ENCODE measurements around the gene LMBRD2. TPM values are rescaled to one million over a fixed set of nuclear protein-coding genes. Genes with fewer than 3 reads are reported as not detected.
"Not testable (repeated sequence)": the region's sequence is repeated elsewhere in the genome, so short reads cannot be mapped to it uniquely, and the experiment has no call there.

Gene LMBRD2
- total RNA-seq, 1 experiment from 2014 or later = 8.8 TPM

DNA sequence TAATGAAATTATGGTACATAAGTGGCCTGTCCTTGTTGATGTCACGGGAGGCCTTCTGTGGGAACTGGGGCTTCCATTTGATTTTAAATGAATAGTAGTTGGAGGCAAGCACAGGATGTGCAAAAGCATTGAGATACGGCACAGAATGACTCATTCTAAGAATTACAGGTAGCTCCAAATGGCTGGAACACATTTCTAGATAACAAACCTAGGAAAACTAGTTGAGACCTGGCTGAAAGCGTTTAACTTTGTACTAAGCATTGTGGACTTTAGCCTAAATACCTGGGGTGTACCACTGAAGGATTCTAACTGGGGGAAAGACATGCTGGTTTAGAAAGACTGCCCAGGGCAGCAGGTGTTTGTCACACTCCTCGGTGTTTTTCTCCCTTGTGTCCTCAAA is 9.7 kb upstream of the LMBRD2 start:
- no peak for DNase-seq (ENCODE audit: low spot score)

DNA sequence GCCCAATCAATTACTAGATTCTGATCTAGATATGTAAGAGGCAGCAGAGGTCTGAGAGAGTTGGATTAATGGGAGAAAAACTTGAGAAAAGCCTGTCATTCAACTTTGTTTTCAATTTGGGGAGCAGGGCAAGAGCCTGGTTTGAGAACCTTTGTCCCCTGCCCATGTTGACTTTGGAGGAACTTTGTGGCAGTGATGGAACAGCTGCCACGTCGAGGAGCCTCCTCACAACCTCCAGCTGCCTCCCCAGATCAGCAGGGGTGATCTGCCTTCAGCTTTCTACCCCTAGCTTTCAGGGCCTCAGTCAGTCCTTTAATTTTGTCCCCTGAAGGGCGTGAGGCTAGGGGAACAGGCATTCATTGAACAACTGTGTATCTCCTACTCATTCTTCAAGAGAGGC is 8.9 kb upstream of the LMBRD2 start:
- no peak for DNase-seq (ENCODE audit: low spot score)

DNA sequence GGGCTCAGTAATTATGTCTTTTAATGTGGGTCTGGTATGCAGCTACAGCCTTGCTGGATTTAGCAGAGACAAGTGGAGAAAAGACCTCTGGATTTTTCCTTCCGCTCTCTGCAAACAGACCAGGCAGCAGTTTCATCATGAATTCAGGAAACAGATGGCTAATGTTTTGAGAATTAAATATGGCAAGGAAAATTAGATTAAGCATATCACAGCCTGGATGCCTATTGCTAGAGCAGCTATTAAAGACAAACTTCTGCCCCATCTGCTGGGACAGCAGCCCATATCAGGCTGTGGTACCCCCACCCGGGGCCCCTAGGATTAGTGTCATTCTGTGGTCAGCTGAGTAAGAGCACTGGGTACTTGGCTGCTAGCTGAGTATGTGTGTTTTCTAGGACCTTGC is 6.5 kb upstream of the LMBRD2 start:
- no peak for DNase-seq (ENCODE audit: low spot score)

DNA sequence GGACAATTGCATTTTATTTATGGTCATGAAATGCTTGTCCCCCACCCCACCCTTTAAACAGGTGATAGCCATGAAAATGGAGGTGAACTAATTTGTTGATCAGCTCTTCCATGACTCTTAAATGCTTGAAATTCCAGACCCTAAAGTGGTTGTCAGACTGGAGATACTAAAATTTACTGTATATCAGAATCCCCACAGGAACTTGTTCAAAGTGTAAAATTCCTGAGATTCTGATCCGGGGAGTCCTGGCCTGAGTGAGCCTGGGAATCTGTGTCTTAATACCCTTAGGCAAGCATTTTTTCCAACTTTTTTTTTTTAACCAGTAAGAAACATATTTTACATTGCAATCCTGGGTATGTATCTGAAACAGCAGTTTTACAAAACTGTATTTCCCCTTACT is 4.9 kb upstream of the LMBRD2 start:
- no peak for DNase-seq (ENCODE audit: low spot score)

DNA sequence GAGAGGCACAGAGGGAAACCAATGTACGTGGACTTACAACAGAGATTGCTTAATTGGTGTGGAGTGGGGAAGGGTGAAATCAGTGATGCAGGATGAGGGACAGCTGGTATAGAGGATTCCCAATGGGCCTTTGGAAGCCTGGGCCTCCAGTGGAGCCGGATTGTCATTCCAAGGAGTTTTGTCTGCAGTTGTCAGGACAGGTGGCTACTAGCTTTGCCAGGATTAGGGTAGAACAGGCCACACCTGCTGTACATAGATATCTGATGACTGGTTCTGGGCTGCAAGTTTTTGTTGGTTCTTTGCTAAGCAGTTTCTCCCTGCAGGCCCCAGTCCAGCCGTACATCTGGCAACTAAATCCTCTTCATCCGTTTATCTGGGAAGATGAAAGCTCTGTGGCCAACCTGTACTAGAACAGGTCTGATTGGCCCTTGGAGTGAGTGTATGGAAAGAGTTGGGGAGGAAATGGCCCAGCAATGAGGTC is 4.5 kb upstream of the LMBRD2 start:
- DNase-seq (ENCODE audit: low spot score) = no peak

DNA sequence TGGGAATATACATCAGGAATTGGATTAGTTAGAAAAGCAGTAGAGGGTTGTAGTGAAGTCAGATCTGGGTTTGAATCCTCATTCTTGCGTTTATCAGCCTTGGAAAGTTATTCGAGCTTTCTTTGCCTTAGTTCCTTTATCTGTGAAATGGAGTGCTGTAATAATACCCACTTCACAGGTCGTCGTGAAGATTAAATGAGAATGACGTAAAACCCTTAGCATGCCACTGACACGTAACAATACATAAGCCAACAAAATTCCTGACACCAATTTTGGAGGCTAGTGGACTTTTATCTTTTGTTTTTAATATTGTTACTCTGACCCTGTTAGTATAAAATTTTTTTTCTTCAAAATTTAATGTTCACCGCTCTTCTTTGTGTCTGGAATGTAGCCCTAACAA is 3.6 kb upstream of the LMBRD2 start:
- DNase-seq (ENCODE audit: low spot score) = no peak

DNA sequence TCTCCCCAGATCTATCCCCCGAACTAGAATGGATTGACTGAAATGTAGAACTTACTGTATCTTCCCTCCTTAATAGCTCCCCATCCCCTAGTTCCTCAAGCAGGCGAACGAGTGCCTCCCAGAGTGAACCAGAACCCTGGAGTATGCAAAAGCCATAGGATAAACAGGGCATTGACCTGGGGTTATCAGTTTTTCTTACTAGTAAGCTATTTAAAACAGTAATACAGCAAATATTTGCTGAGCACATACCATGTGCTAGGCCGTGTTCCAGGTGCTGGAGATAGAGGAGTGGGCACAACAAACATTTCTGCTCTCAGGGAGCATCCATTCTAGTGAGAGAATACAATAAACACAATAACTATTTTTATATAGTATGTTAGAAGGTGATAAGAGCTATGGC is 2.0 kb upstream of the LMBRD2 start:
- DNase-seq (ENCODE audit: low spot score) = no peak

DNA sequence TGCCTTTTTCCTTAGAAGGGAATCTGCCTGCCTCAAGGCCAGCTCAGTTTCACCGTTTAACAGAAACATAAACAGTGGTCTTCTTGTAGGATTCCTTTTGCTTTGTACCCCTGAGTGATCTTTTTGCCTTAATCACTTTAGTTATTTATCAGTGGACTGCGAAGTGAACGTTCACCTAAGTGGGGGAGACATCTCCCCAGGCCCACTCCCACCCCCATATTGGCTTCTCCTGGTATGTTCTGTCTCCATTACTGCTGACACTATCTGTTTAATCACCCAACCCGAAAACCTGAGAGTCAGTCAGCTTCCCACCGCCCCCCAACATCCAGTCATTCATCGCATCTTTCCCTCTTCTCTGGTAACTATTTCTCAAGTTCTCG is 1.6 kb upstream of the LMBRD2 start:
- no peak for DNase-seq (ENCODE audit: low spot score)

DNA sequence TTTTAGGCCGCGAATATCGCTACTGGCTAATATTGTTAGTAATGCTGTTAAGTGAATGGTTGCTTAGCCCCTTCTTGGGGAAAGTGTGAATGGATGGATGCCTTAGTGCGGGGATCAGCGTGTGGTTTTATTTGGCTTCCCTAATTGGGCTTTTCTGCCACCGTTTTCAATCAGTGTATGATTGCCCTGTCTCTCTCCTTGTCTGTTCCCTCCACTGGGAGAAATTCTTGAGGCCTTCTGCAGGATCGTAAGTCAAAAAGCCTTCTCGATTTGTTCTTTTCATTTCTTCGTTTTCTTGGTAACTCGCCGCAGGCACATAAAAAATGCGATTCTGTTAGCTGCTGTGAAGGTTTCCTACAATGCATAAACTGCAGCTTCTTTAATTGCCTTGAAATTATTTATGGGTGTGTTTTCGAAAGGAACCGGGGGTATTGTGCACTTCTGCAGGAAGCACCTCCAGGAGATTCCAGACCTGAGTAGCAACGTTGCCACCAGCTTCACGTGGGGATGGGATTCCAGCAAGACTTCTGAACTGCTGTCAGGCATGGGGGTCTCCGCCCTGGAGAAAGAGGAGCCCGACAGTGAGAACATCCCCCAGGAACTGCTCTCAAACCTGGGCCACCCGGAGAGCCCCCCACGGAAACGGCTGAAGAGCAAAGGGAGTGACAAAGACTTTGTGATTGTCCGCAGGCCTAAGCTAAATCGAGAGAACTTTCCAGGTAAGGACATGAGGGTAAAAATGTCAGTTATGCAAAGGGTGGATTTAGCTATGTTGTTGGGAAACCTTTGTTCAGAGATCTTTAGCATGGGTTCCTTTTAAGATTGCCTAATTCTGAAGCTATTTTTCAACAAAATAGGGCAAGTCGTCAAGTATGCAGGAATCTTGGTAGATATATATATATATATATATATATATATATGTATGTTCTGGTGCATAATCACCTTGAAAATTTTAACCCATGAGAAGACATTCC is 924 bp upstream of the LMBRD2 start:
- no peak for DNase-seq (ENCODE audit: low spot score)

DNA sequence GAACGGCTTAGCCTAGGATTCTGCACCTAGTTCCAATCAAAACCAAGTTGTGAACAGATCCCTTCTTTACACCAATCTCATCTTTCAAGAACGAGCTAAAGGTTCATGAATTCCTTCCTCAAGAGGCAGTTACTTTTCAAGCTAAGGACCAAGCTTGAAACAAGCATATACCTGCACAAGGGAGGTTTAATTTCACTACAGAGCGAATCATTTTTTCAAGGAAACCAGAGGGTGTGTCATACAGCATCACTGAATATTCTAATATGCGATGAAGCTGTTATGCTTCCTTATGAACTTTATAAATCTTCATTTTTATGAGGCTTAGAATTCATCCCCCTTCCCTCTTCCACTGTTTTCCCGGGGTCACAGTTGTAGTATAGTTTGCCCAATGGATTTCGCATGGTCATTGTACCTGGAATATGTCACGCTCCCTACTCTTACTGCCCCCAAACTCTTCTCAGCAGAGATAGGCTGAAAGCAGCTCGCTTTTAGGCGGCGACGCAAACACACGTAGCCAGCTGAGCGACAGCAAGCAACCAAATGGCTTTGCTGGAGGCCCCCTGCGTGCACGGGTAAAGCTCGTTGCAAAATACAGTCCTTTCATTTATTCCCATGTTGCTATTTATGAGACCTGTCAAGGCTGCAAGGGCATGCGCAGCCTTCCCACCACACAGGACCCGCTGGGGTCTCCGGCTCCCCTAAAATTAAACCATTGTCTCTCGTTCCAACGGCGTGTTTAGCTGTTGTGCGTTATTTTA is 832 bp downstream of the LMBRD2 start:
- peak; percentile 55 for DNase-seq (ENCODE audit: low spot score)

DNA sequence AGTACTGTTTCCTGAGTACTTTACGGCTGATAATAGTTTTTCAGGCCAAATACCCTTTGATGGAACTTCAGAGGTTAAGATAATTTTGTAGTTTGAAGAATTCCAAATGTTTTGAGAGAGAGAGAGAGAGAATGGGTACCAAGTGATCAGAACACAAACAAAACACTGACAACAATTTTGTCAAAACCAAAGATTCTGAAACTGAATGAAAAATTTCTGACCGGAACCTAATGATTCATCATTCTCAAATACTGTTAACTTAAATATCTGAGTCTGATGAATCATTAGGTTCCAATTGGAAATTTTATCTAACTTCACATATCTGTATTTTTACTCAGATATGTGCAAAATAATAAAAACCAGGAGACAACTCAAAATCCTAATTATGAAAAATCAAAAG is 4.0 kb downstream of the LMBRD2 start:
- no peak for DNase-seq (ENCODE audit: low spot score)

DNA sequence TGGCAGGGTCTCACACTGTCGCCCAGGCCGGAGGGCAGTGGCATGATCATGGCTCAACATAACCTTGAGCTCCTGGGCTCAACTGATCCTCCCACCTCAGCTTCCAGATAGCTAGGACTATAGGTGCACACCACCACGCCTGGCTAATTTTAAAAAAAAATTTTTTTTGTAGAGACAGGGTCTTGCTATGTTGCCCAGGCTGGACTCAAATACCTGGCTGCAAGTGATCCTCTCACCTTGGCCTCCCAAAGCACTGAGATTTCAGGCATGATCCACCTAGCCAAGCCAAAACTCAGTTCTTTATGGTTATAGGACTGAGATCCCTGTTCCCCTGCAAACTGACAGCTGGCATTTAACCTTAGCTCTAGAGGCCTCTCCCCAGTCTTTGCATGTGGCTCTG is 5.3 kb downstream of the LMBRD2 start:
- DNase-seq (ENCODE audit: low spot score) = no peak

DNA sequence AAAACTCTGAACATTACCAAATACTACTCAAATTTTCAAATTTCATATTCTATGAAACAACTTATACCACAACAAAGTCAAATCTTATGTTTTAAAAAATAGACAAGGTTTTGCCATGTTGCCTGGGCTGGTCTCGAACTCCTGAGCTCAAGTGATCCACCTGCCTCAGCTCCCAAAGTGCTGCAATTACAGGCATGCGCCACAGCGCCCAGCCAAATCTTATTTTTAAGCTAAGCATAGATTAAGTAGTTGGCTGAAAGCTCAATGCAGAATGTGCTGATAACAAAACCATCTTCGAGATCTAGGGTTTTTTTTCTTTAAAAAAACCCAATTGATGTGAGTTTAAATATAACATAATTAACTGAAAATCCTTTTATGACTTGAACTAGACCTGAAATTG is 6.4 kb downstream of the LMBRD2 start:
- no peak for DNase-seq (ENCODE audit: low spot score)

DNA sequence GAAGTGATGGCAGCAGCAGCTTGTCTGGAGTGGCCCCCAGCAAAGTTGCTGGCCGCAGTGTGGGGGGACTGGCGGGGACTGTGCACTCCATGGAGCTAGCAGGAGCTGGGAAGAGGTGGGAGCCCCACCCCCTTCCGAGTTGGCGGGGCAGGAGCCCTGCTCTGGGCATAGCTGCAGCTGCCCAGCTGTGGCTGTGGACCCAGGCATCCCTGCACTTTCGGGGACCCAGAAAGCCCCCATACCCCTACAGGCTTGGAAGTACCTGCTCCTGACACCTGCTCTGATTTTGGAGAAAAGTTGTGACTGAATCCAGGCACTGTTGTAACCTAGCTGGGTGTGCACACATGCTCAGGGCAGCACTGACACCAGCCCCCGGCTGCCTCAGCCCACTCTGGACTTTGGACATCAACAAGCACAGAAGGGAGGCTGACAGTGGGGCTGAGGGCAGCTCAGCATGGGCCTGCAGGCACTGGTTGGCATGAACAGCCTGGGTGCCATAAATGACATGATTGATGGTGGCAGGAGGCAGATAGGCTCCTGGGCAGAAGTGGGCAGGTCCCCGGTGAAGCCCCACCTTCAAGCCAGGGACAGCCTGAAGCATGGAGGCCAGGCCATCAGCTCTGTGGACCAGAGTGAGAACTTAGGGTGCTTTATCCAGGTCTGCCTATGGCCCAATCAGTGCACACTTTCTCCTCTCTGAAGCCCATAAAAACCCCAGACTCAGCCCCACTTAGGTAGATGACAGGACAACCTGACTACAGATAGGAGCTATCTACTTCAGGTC is 12.6 kb downstream of the LMBRD2 start:
- DNase-seq (ENCODE audit: low spot score) = no peak

DNA sequence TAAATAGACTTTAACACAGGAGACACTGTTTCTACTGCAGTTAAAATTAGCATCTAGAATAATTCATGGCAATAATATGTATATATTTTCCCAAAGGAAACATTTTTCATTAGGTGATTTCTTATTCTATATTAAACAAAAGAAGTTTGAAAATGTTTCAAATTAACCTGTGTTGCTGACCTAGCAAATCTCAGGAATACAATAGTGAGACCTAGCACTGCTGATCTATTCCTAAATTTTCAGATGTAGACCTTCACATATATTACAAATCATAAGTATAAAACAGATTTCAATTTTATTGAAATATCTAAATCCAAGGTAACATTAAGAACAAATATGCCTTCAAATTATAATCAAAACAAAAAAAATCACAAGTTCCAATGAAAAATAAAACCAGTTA is 15.1 kb downstream of the LMBRD2 start:
- DNase-seq (ENCODE audit: low spot score) = no peak

DNA sequence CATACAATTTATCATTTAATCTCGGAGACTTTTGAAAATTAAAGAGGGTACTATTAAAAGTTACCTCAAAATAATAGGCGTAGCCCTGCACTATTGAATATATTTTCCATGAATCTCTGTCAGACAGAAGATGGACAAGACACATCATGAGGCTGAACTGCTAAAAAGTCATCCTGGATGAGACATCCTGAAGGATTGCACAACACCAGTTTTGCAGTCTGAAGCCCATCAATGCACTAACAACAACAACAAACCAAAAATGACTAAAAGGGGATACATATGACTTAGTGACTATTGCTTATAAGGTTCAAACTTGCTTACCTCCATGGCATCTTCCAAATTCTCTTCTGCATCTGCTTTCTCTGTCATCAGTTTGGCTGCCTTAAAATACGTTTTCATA is 15.7 kb downstream of the LMBRD2 start:
- no peak for DNase-seq (ENCODE audit: low spot score)

DNA sequence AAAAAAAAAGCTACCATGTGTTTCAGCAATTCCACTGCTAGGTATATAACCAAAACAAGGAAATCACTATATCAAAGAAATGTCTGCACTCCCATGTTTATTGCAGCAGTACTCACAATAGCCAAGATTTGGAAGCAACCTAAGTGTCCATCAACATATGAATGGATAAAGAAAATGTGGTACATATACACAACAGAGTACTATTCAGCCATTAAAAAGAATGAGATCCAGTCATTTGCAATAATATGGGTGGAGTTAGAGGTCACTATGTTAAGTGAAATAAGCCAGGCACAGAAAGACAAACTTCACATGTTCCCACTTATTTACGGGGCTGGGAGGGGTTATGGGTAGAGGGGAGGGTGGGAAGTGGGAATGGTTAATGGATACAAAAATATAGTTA is 18.7 kb downstream of the LMBRD2 start:
- DNase-seq (ENCODE audit: low spot score) = not testable (repeated sequence)

DNA sequence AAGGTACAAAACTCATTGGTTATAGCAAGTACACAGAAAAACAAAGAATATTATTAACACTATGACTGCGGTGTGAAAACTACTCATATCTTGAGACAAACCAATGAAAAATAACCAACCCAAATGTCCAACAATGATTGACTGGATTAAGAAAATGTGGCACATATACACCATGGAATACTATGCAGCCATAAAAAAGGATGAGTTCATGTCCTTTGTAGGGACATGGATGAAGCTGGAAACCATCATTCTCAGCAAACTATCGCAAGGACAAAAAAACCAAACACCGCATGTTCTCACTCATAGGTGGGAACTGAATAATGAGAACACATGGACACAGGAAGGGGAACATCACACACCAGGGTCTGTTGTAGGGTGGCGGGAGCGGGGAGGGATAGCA is 22.0 kb downstream of the LMBRD2 start:
- not testable (repeated sequence) for DNase-seq (ENCODE audit: low spot score)

DNA sequence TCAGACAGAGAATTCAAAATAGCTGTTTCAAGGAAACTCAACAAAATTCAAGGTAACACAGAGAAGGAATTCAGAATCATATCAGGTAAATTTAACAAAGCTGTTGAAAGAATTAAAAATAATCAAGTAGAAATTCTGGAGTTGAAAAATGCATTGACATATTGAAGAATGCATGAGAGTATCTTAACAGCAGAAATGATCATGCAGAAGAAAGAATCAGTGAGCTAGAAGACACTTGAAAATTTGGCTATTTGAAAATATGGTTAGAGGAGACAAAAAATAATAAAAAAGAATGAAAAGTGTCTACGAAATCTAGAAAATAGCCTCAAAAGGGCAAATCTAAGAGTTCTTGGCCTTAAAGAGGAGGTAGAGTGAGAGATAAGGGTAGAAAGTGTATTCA is 22.9 kb downstream of the LMBRD2 start:
- DNase-seq (ENCODE audit: low spot score) = no peak

DNA sequence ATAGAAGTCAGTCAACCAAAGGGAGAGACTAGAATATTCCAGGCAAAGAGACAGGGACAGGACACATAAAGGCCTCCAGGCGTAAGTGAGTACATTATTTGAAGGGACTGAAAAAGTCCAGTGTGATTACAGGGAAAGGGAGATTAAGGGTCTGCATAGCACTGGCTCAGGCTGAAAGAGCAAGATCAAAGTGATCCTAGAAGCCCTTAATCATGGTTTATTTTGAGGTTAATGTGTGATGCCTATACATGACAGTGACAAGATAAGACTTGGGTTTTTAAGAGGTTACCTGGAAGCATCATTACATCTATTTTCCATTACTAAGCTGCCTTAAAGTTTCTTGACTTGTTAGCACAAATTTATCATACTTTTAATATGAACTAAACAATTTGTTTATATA is 25.8 kb downstream of the LMBRD2 start:
- DNase-seq (ENCODE audit: low spot score) = no peak

DNA sequence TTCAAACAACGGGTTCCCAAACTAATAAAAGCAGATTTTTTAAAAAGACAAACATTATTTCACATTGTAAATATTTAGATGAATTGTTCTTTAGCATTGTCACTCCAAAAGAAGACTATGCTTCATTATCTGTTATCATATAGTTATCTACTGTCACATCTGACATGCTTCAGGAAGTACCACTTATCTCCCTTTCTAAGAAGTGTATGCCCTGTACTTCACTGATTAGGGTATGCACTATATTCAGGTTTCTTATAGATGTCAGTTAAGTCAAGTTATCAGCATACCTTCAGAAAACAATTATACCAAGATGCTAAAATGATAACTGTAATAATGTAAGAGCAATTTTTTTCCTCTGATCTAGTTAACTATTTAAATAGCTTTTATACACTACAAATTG is 40.4 kb downstream of the LMBRD2 start:
- no peak for DNase-seq (ENCODE audit: low spot score)

DNA sequence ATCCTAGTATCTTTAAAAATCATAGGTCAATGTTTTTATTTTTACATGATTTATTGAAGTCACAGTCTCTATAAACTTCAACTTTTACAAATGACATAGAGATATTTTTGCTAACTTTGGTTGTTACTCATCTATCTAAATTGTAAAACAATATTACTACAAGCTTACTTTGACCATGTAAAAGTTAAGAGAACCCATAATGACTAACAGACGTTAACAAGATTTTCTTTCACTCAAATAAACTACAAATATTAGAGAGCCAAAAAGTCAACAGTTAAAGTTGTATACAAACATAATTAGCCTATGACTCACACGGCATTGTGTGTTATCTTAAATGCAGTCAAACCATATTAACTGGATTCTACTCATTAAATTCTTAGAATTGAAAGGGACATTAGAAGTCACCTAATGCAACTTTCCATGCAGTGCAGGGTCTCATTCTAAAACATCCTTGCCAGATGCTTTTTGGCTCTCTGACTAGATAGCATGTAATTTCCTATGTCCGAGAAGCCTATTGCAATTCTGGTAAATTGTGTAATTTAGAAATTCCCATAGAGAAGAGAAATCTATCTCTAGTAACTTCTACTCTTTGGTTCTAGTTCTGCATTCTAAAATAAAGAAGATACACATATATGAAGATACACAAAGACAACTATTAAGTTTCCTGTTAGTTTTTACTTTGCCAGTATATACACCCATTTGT is 42.8 kb downstream of the LMBRD2 start:
- no peak for DNase-seq (ENCODE audit: low spot score)

Measured in H4 (cell line).